Measurements from ENCODE around the gene NSMCE3. TPM values are rescaled to one million over a fixed set of nuclear protein-coding genes. Genes with fewer than 3 reads are reported as not detected.

NSMCE3 gene
- polyA plus RNA-seq, 1 donor from 2014 or later: 15.1 TPM

DNA sequence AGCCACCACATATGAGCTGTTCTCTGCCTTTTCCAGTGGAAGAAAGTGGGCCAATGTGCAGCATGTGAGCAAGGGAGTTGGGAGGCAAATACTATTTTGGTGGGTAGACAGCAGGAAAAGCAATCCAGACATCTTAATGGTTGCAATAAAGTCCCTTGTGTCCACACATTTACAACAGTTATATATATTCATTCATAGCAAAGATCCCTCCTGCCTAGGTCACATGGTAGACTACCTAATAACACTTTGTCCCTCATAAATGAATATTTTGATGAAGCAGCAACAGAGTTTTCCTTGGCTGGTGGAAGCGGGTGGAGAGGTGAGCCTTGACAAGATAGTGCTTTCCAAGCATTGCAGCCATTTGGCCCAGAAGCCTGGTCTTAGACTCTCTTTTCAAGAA, 6.2 kb upstream of the NSMCE3 start:
- H3K9ac ChIP-seq (ENCODE audit: low read length): no peak overlapping the region
- H3K9me2 ChIP-seq (ENCODE audit: insufficient read depth, low read length): no peaks in the 10 kb centered on the region
- no peak overlapping the region for H3K4me3 ChIP-seq (ENCODE audit: low read length)
- no peak overlapping the region for H2AFZ ChIP-seq (ENCODE audit: low read depth, low read length)
- H3K79me2 ChIP-seq (replicated peaks; ENCODE audit: insufficient read depth, low read length): no peaks in the 10 kb centered on the region
- no peaks in the 10 kb centered on the region for H4K20me1 ChIP-seq (ENCODE audit: insufficient read depth)
- no peak overlapping the region for H3K27ac ChIP-seq (ENCODE audit: low read length)
- H3K9me3 ChIP-seq (ENCODE audit: low read length): no peaks in the 10 kb centered on the region
- TF ChIP-seq MXI1 (conservative IDR thresholded peaks at IDR 0.05; ENCODE audit: poor library complexity, severe bottlenecking) (no peak), RAD21 (conservative IDR thresholded peaks at IDR 0.05) (no peak), EP300 (conservative IDR thresholded peaks at IDR 0.05; ENCODE audit: poor library complexity, severe bottlenecking) (no peak), TAF1 (IDR thresholded peaks at IDR 0.05; ENCODE audit: low read depth) (no peak)
- TF ChIP-seq, protein P1, sequence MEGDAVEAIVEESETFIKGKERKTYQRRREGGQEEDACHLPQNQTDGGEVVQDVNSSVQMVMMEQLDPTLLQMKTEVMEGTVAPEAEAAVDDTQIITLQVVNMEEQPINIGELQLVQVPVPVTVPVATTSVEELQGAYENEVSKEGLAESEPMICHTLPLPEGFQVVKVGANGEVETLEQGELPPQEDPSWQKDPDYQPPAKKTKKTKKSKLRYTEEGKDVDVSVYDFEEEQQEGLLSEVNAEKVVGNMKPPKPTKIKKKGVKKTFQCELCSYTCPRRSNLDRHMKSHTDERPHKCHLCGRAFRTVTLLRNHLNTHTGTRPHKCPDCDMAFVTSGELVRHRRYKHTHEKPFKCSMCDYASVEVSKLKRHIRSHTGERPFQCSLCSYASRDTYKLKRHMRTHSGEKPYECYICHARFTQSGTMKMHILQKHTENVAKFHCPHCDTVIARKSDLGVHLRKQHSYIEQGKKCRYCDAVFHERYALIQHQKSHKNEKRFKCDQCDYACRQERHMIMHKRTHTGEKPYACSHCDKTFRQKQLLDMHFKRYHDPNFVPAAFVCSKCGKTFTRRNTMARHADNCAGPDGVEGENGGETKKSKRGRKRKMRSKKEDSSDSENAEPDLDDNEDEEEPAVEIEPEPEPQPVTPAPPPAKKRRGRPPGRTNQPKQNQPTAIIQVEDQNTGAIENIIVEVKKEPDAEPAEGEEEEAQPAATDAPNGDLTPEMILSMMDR (IDR thresholded peaks at IDR 0.05; ENCODE audit: poor library complexity, severe bottlenecking): no peak
- H3F3A ChIP-seq (ENCODE audit: insufficient read depth, low read length, poor library complexity, severe bottlenecking): no peaks in the 10 kb centered on the region
- no peaks in the 10 kb centered on the region for H3K27me3 ChIP-seq (ENCODE audit: insufficient read depth, low read depth, low read length)
- H3K4me2 ChIP-seq (ENCODE audit: low read length): no peak overlapping the region
- H3K36me3 ChIP-seq (ENCODE audit: insufficient read depth, low read length): no peaks in the 10 kb centered on the region

DNA sequence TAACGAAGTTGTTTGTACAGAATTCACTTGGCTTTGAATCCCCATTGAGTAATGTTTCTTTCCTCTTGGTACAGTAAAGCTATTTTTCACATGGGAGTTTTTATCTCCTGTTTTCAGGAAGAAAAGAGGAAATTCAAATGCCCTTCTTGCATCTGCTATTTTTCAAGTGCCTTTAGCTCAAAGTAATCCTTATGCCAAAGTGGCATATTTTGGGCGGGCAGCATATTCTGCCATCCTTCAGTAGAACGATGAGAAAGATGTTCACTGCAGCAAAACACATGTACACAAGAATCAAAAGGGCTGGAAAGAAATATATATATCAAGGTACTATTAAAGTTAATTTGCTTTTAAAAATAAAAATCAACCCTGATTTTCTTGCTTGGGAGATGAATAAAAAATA, 5.3 kb upstream of the NSMCE3 start:
- H4K20me1 ChIP-seq (ENCODE audit: insufficient read depth): no peaks in the 10 kb centered on the region
- no peak for TF ChIP-seq SMC3 (conservative IDR thresholded peaks at IDR 0.05; ENCODE audit: poor library complexity)
- TF ChIP-seq MXI1 (conservative IDR thresholded peaks at IDR 0.05; ENCODE audit: poor library complexity, severe bottlenecking): no peak
- no peak for TF ChIP-seq TAF1 (IDR thresholded peaks at IDR 0.05; ENCODE audit: low read depth)
- TF ChIP-seq RAD21 (conservative IDR thresholded peaks at IDR 0.05): no peak
- TF ChIP-seq, protein P2, sequence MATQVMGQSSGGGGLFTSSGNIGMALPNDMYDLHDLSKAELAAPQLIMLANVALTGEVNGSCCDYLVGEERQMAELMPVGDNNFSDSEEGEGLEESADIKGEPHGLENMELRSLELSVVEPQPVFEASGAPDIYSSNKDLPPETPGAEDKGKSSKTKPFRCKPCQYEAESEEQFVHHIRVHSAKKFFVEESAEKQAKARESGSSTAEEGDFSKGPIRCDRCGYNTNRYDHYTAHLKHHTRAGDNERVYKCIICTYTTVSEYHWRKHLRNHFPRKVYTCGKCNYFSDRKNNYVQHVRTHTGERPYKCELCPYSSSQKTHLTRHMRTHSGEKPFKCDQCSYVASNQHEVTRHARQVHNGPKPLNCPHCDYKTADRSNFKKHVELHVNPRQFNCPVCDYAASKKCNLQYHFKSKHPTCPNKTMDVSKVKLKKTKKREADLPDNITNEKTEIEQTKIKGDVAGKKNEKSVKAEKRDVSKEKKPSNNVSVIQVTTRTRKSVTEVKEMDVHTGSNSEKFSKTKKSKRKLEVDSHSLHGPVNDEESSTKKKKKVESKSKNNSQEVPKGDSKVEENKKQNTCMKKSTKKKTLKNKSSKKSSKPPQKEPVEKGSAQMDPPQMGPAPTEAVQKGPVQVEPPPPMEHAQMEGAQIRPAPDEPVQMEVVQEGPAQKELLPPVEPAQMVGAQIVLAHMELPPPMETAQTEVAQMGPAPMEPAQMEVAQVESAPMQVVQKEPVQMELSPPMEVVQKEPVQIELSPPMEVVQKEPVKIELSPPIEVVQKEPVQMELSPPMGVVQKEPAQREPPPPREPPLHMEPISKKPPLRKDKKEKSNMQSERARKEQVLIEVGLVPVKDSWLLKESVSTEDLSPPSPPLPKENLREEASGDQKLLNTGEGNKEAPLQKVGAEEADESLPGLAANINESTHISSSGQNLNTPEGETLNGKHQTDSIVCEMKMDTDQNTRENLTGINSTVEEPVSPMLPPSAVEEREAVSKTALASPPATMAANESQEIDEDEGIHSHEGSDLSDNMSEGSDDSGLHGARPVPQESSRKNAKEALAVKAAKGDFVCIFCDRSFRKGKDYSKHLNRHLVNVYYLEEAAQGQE (IDR thresholded peaks at IDR 0.05; ENCODE audit: borderline replicate concordance): no peak
- TF ChIP-seq EZH2 (IDR thresholded peaks at IDR 0.05; ENCODE audit: borderline replicate concordance, insufficient read depth, low read length, poor library complexity, severe bottlenecking): no peak
- TF ChIP-seq POLR2AphosphoS5 (IDR thresholded peaks at IDR 0.05): no peak
- TF ChIP-seq EP300 (conservative IDR thresholded peaks at IDR 0.05; ENCODE audit: poor library complexity, severe bottlenecking): no peak
- TF ChIP-seq, protein P1 (IDR thresholded peaks at IDR 0.05; ENCODE audit: poor library complexity, severe bottlenecking): no peak
- H2AFZ ChIP-seq (ENCODE audit: low read depth, low read length): no peak overlapping the region

More for the DNA sequence above, 5.3 kb upstream of the NSMCE3 start:
- Histone ChIP-seq H3K9me3 (ENCODE audit: low read length) (no peaks in the 10 kb centered on the region), H3K9ac (ENCODE audit: low read length) (no peak overlapping the region), H3K9me2 (ENCODE audit: insufficient read depth, low read length) (no peaks in the 10 kb centered on the region), H3K27me3 (ENCODE audit: insufficient read depth, low read depth, low read length) (no peaks in the 10 kb centered on the region), H3K27ac (ENCODE audit: low read length) (no peak overlapping the region), H3K79me2 (replicated peaks; ENCODE audit: insufficient read depth, low read length) (no peaks in the 10 kb centered on the region), H3F3A (ENCODE audit: insufficient read depth, low read length, poor library complexity, severe bottlenecking) (no peaks in the 10 kb centered on the region), H3K4me3 (ENCODE audit: low read length) (no peak overlapping the region), H3K4me2 (ENCODE audit: low read length) (no peak overlapping the region), H3K36me3 (ENCODE audit: insufficient read depth, low read length) (no peaks in the 10 kb centered on the region)
